Stomach (tissue), 9 donors: ENCODE results near the gene DHRS13. TPM values are rescaled to one million over a fixed set of nuclear protein-coding genes. Genes with fewer than 3 reads are reported as not detected.

Experiments used
- DNase-seq, 2 donors: peaks; one replicate each; pipeline versions ENCODE4 v3.0.0 to v3.0.0-alpha.2; 2013 to 2019
- H3K27ac ChIP-seq, 5 donors: fragments of 200-600 bp in 4 of 5; sonication (generic) in 4 of 5; one replicate each; pipeline ENCODE4 v1.5.1; 2013 to 2019; ENCODE audit warnings: mild to moderate bottlenecking in 1 of 5, moderate library complexity in 1 of 5
- H3K27me3 ChIP-seq, 3 donors: fragments of 200-600 bp; sonication (generic); one replicate each; pipeline ENCODE4 v1.5.1; 2017 to 2019; ENCODE audit warnings: mixed run types in 1 of 3
- H3K36me3 ChIP-seq, 4 donors: fragments of 200-600 bp; sonication (generic); 1 replicate in 3 of 4; 2 replicates in 1 of 4; pipeline ENCODE4 v1.5.1; 2016 to 2019
- H3K4me1 ChIP-seq, 4 donors: fragments of 200-600 bp; sonication (generic); one replicate each; pipeline ENCODE4 v1.5.1; 2016 to 2019
- H3K4me3 ChIP-seq, 4 donors: fragments of 200-600 bp; sonication (generic) in 3 of 4; one replicate each; pipeline ENCODE4 v1.5.1; 2016 to 2019; ENCODE audit warnings: mild to moderate bottlenecking in 1 of 4
- H3K9me3 ChIP-seq, 4 donors: fragments of 200-600 bp; sonication (generic); one replicate each; pipeline ENCODE4 v1.5.1; 2016 to 2019
- EP300 ChIP-seq: sonication (generic); formaldehyde crosslinking; IDR thresholded peaks from one replicate; pipeline ENCODE4 v1.6.1; 2017; ENCODE audit warnings: antibody characterized with exemption
- POLR2A ChIP-seq, 4 donors: fragments of 450-650 bp; IDR thresholded peaks; one replicate each; pipeline ENCODE4 v1.6.1; 2016; ENCODE audit warnings: antibody characterized with exemption in 4 of 4, control low read depth in 2 of 4, mild to moderate bottlenecking in 1 of 4, moderate library complexity in 1 of 4
- POLR2AphosphoS5 ChIP-seq, 3 donors: sonication (generic); formaldehyde crosslinking; IDR thresholded peaks; one replicate each; pipeline ENCODE4 v1.6.1; 2016; ENCODE audit warnings: antibody characterized with exemption in 3 of 3
- WGBS, 5 donors: extraction: QIAGEN DNeasy Blood & Tissue Kit in 3 of 5; methylation state at CpG; one replicate each; pipeline versions ENCODE4 v1.1.5 to v1.1.7; 2013 to 2018; 5-methylcytosine and 5-hydroxymethylcytosine counted together
- intact Hi-C: fragments of 100-400 bp; cut with DNase I; formaldehyde crosslinking; loops from one replicate; pipeline ENCODE4 v1.15.1; 2023; ENCODE audit warnings: low total_unique reads
- polyA plus RNA-seq, 3 donors: library from polyadenylated mRNA; stranded (reverse); fragments of 200-250 nt; gene quantifications; one replicate each; pipeline ENCODE4 v1.2.3, GENCODE V29; 2013
- total RNA-seq, 5 donors: library from RNA; depleted of rRNA; stranded (reverse); fragments of >200 nt; gene quantifications; one replicate each; pipeline versions ENCODE4 v1.1.0 to v1.2.3, GENCODE V29; 2014 to 2016
- TF ChIP-seq, protein P1 (sequence below), 7 experiments: fragments of 450-650 bp in 4 of 7; fragments of 200-600 bp in 3 of 7; sonication (generic) in 3 of 7; IDR thresholded peaks; one replicate each; pipeline ENCODE4 v1.5.1; 2016 to 2019; ENCODE audit warnings: antibody characterized with exemption in 7 of 7, control low read depth in 2 of 7, mild to moderate bottlenecking in 1 of 7
- donor health status: healthy with polysubstance abuse.
- donor health status: Bipolar disorder and iron deficiency.
- donor health status: healthy.

DHRS13 gene
- total and polyA plus RNA-seq, 8 donors = 4.4 to 33.5 (median 8.3) TPM; not detected in 1

DNA sequence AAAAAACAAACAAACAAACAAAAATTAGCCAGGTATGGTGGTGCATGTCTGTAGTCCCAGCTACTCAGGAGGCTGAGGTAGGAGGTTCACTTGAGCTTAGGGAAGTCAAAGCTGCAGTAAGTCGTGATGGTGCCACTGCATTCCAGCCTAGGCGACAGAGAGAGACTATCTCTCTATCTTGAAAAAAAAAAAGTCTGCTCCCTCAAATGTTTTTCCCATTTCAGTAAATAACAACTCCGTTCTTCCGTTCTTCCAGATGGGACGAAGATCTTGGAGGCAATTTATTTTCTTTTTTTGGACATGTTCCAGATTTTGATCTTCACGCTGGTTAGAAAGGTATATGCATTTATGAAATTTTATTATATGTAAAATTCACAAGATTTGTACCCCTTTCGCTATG, 29.0 kb downstream of the DHRS13 start:
- 81 to 90% (median 88%) methylated on average over 7 of the region's 7 CpGs for WGBS, 5 donors
- Histone ChIP-seq H3K4me3 (no peak overlapping the region), H3K9me3 (no peaks in the 10 kb centered on the region), H3K27me3 (no peaks in the 10 kb centered on the region), H3K4me1 (no peaks in the 10 kb centered on the region), H3K36me3 (peaks cover 0 to 14% (median 9%) of the 10 kb centered on the region in 4 donors), H3K27ac (no peak overlapping the region)
- intact Hi-C loops = no loop called here
- no peak for DNase-seq
- no peak for TF ChIP-seq POLR2A (IDR thresholded peaks at IDR 0.05)

GRCh38 chr17:28871056-28871579, 31.8 kb downstream of the DHRS13 start:
- intact Hi-C loops = no loop called here
- Histone ChIP-seq H3K27ac (peak overlapping the region in 1 of 5 donors; percentile 31), H3K4me3 (no peak overlapping the region), H3K9me3 (no peaks in the 10 kb centered on the region), H3K36me3 (no peaks in the 10 kb centered on the region), H3K4me1 (peaks cover 0 to 1% (median 0%) of the 10 kb centered on the region in 4 donors), H3K27me3 (no peaks in the 10 kb centered on the region)
- WGBS, 5 donors = 67 to 85% (median 82%) methylated on average over 6 of the region's 6 CpGs
- TF ChIP-seq, protein P1, sequence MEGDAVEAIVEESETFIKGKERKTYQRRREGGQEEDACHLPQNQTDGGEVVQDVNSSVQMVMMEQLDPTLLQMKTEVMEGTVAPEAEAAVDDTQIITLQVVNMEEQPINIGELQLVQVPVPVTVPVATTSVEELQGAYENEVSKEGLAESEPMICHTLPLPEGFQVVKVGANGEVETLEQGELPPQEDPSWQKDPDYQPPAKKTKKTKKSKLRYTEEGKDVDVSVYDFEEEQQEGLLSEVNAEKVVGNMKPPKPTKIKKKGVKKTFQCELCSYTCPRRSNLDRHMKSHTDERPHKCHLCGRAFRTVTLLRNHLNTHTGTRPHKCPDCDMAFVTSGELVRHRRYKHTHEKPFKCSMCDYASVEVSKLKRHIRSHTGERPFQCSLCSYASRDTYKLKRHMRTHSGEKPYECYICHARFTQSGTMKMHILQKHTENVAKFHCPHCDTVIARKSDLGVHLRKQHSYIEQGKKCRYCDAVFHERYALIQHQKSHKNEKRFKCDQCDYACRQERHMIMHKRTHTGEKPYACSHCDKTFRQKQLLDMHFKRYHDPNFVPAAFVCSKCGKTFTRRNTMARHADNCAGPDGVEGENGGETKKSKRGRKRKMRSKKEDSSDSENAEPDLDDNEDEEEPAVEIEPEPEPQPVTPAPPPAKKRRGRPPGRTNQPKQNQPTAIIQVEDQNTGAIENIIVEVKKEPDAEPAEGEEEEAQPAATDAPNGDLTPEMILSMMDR (IDR thresholded peaks at IDR 0.05) = no peak
- TF ChIP-seq POLR2A (IDR thresholded peaks at IDR 0.05) (no peak), POLR2AphosphoS5 (IDR thresholded peaks at IDR 0.05) (no peak), EP300 (no peak)
- DNase-seq = peak in 1 of 2 donors; percentile 35

DNA sequence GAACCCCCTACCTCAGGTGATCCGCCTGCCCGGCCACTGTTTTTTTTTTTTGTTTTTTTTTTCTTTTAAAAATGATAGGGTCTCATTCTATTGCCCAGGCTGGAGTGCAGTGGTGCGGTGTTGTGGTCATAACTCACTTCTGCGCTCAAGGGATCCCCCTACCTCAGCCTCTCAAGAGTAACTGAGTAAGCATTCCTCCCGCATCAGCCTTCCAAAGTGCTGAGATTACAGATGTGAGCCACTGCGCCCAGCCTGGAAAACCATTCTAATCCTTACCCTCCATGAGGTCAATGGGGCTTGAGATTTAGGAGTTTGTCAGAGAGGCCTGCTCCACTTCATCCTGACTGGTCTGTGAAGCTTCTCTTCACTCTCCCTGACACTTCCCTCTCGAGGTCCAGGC, 35.6 kb downstream of the DHRS13 start:
- 86 to 94% (median 90%) methylated on average over 7 of the region's 7 CpGs for WGBS, 5 donors
- TF ChIP-seq, protein P1 (IDR thresholded peaks at IDR 0.05) = no peak
- TF ChIP-seq POLR2AphosphoS5 (IDR thresholded peaks at IDR 0.05) (no peak), EP300 (no peak), POLR2A (IDR thresholded peaks at IDR 0.05) (no peak)
- DNase-seq = no peak

GRCh38 chr17:28865946-28866752, 36.7 kb downstream of the DHRS13 start:
- Histone ChIP-seq H3K27me3 (no peaks in the 10 kb centered on the region), H3K27ac (peak overlapping the region in 3 of 5 donors; percentile 13 to 70 (median 69)), H3K9me3 (no peaks in the 10 kb centered on the region), H3K4me3 (no peak overlapping the region), H3K4me1 (peaks cover 0 to 11% (median 0%) of the 10 kb centered on the region in 4 donors), H3K36me3 (peaks cover 0 to 10% (median 5%) of the 10 kb centered on the region in 4 donors)
- 75 to 90% (median 86%) methylated on average over 13 of the region's 13 CpGs for WGBS, 5 donors
- DNase-seq = no peak
- intact Hi-C loops = no loop called here
- TF ChIP-seq EP300 = no peak
- no peak for TF ChIP-seq POLR2A (IDR thresholded peaks at IDR 0.05)
- TF ChIP-seq POLR2AphosphoS5 (IDR thresholded peaks at IDR 0.05) = no peak
- TF ChIP-seq, protein P1 (IDR thresholded peaks at IDR 0.05) = no peak

More for the DNA sequence above, 35.6 kb downstream of the DHRS13 start:
- no peak overlapping the region for H3K27ac ChIP-seq
- intact Hi-C loops = no loop called here
- H3K4me1 ChIP-seq = peaks cover 0 to 11% (median 0%) of the 10 kb centered on the region in 4 donors
- no peak overlapping the region for H3K4me3 ChIP-seq
- no peaks in the 10 kb centered on the region for H3K27me3 ChIP-seq
- H3K9me3 ChIP-seq = no peaks in the 10 kb centered on the region
- H3K36me3 ChIP-seq = no peaks in the 10 kb centered on the region
